Measurements from ENCODE around the gene OR2J1.

GRCh38 chr6:29099190-29099589 lies at the start of gene OR2J1:
- TF ChIP-seq, protein P1, sequence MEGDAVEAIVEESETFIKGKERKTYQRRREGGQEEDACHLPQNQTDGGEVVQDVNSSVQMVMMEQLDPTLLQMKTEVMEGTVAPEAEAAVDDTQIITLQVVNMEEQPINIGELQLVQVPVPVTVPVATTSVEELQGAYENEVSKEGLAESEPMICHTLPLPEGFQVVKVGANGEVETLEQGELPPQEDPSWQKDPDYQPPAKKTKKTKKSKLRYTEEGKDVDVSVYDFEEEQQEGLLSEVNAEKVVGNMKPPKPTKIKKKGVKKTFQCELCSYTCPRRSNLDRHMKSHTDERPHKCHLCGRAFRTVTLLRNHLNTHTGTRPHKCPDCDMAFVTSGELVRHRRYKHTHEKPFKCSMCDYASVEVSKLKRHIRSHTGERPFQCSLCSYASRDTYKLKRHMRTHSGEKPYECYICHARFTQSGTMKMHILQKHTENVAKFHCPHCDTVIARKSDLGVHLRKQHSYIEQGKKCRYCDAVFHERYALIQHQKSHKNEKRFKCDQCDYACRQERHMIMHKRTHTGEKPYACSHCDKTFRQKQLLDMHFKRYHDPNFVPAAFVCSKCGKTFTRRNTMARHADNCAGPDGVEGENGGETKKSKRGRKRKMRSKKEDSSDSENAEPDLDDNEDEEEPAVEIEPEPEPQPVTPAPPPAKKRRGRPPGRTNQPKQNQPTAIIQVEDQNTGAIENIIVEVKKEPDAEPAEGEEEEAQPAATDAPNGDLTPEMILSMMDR (IDR thresholded peaks at IDR 0.05): no peak
- TF ChIP-seq EZH2phosphoT487 (IDR thresholded peaks at IDR 0.05; ENCODE audit: borderline replicate concordance, low read depth) (no peak), EP300 (IDR thresholded peaks at IDR 0.05; ENCODE audit: borderline replicate concordance in 1 of 2, low read depth in 1 of 2, low read length in 1 of 2) (no peak), YY1 (IDR thresholded peaks at IDR 0.05; ENCODE audit: low read depth) (no peak), NFIC (IDR thresholded peaks at IDR 0.05; ENCODE audit: borderline replicate concordance) (no peak), RAD21 (IDR thresholded peaks at IDR 0.05; ENCODE audit: low read length) (no peak), RFX5 (IDR thresholded peaks at IDR 0.05; ENCODE audit: low read length) (no peak), FOXJ3 (CRISPR knock-in tag; IDR thresholded peaks at IDR 0.05) (no peak), FOXM1 (IDR thresholded peaks at IDR 0.05; ENCODE audit: low read depth) (no peak), ELF1 (IDR thresholded peaks at IDR 0.05) (no peak), MXI1 (IDR thresholded peaks at IDR 0.05; ENCODE audit: low read depth, low read length) (no peak), GABPA (IDR thresholded peaks at IDR 0.05; ENCODE audit: low read depth) (no peak)
- TF ChIP-seq, protein P2, sequence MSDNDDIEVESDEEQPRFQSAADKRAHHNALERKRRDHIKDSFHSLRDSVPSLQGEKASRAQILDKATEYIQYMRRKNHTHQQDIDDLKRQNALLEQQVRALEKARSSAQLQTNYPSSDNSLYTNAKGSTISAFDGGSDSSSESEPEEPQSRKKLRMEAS (IDR thresholded peaks at IDR 0.05; ENCODE audit: low read depth): no peak

Measured in SK-N-SH (cell line).